NCI-H82 treated with DMSO at 0.1 percent for 48 hours (cell line): ENCODE results near the gene ZNF511.

ENCODE experiments used
- DNase-seq: peaks from one replicate; lab custom pipeline; 2025; ENCODE audit not compliant: unreplicated experiment; lab: John Stamatoyannopoulos, UW

Gene ZNF511

GRCh38 chr10:133274751-133275683 is 33.7 kb upstream of the ZNF511 start:
- no peak for DNase-seq

GRCh38 chr10:133275684-133276092 is 33.0 kb upstream of the ZNF511 start:
- no peak for DNase-seq

DNA sequence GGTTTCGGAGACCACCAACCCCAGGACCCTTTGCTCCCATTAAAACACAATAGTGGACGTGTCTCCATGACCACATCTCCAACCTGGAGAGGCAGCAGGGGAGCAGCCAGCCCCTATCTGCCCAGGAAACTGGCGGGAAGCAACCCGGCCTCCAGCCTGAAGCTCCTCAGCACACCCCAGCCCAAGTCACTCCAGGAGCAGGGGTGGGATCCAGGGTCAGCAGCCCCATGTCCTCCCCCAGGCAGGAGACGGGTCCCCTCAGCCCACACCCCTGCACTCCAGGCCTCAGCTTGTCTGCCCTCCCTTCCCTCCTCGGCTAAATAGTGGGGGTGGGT is 32.6 kb upstream of the ZNF511 start:
- no peak for DNase-seq

GRCh38 chr10:133276435-133277201 is 32.1 kb upstream of the ZNF511 start, which contains the start of gene ADAM8:
Gene ADAM8 (minus strand): TSS chr10:133276868. CDS start chr10:133276817, 51 bp downstream.
- no peak for DNase-seq

- DNase-seq, result no peak
Measured at GRCh38 chr10:133277277-133277992, 31.3 kb upstream of the ZNF511 start.

- no peak for DNase-seq
Measured at GRCh38 chr10:133277993-133278576, 30.6 kb upstream of the ZNF511 start.

DNA sequence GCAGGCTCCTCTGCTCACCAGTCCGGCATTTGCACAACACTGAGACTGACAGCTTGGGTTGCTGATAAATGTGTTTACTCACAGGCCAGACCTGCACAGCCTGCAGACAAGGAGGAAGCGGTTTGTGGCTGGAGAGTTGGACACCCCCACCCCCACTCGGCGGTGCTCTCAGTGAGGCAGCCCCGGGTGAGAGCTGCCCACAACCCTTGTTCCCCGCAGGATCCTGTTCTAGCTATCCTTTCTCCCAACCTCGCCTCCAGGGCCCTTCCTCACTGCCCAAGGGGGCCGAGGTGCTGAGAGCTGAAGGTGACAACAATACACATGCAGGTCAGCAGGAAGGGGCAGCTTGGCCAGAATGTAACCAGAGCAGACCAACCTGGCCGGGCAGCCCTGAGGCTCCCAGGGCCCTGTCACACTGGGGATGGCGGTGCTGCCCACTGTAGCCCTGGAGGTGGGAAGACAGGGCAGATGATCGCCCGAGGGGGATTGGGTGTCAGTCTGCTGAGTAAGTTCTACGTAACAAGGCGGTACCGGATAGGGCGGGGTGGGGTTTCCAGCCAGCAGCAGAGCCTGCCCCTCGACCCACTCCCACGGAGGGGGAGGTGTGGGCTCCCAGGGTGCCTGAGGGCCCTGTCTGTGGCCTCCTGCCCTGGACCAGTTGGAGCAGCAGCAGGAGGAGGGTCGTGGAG is 30.0 kb upstream of the ZNF511 start:
- DNase-seq, result no peak

DNA sequence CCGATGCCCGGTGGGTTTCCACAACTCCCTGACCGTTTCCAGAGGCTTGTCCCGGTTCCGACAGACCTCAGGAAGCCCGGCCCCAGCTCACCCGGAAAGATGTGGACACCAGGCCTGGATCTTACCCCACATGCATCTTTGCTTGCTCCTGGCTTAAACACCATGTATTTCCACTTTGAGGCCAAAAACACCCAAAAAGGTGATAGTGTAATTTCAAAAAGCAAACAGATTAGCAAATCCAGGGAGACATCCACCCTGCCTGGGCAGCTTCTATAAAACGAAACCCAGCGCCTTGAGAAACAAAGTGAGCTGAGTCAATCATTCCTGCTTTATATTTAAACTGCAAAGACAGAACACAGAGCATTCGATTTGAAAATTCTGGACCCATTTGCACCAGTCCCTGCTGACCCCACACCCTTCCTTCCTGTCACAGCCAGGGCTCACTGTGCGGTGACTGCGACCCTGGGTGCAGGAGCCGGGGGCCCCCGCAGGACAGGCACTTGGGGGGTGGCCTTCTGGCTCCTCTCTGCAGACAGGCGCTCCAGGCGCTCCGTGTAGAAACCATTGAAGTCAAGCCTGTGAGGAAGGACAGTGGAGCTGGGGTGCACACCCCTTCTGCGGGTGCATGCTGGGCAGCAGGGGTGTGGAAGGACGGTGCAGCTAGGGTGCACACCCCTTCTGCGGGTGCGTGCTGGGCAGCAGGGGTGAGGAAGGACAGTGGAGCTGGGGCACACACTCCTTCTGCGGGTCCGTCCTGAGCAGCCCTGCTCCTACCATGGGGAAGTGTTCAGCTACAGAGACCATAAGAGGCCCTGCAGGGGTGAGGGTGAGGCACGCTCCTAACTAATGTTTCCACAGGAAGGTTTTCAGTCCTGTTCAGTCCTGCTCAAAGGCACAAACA is 29.1 kb upstream of the ZNF511 start:
- no peak for DNase-seq

DNA sequence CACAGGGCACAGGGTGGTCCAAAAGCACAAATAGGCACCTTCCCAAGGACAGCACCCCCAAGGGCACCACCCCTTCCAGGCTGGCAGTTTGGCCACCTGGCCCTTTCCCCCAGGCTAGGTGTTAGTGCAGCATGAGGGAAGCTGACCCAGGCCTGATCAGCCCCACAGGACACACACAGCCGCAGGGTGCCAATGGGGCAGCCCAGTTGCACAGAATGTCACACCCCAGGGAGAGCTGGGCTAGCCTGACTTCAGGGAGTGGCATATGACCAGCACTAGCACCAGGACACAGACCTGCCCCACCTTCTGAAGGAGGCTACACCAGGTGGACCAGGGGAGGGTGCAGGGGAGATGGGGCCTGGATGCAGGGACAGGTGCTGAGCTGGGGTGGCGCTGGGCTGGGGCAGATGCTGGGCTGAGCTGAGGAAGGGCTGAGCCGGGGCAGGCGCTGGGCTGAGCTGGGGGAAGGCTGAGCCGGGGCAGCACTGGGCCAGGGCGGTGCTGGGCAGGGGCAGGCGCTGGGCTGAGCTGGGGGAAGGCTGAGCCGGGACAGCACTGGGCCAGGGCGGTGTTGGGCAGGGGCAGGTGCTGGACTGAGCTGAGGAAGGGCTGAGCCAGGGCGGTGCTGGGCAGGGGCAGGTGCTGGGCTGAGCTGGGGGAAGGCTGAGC is 28.2 kb upstream of the ZNF511 start:
- DNase-seq, result no peak

DNA sequence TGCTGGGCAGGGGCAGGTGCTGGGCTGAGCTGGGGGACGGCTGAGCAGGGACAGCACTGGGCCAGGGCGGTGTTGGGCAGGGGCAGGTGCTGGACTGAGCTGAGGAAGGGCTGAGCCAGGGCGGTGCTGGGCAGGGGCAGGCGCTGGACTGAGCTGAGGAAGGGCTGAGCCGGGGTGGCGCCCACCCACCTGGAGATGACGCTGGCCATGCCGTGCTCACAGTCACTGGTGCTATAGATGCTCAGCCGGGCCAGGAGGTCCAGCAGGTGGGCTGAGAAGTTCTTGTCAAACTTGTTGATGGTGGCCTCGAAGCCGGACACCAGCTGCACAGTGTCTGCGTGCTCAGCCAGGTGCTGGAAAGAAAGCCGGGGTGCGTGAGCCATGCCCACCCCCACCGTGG is 27.6 kb upstream of the ZNF511 start:
- DNase-seq, result no peak

DNA sequence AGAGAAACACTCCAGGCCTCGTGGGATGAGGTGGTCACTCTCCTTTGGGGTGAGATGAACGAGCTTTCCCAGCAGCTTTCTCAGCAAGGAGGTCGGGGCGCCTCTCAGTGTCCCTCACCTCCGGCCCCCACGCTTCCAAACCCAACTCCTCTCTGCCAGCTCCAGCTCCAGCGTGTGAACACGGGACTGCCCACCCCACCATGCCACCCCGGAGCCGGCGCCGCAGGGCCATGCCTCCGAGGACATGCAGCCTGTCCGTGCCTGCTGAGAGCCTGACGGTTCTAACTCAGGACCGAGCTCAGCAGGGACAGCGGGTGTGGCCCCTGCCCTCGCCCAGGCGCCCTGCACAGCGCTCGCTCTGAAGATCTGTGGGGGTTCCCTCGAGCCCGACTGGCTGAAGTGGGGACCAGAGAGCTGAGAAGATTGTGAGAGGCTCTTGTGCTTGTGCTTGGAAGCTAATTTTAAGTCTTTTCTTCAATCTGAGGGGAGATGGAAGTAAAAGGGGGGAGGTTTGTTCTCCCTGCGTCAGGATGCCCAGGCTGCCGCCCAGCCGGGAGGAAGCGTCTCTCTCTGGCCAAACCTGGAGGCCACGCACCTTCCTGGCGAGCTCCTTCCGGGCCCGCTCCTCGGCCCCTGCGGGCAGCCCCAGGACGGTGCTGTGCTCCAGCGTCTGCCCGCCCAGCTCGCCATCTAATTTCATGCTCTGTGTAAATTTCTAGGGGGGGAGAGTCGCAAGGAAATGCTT is 26.9 kb upstream of the ZNF511 start:
- no peak for DNase-seq

DNA sequence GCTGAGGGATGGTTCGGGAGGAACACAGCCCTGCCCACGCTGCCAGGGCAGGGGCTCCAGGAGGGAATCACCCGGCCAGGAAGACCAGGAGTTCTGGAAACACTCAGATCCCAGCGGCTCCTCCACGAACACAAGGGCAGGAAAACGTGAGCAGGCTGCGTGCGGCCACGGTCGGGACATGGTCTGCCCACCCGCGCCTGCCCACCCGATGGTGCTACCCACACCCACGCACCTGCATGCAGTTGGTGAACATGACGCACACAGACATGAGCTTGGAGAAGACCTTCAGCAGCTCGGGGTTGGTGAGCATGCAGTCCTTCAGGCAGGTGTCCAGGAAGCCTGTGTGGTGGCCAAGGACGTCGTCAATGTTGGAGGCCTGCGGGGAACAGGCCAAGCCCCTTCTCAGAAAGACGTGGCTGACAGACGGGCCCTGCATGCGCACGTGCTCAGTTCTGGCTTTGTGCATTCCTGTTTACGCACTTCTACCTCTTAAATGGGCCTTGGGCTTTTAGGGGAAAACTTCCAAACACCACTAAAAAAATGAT is 25.8 kb upstream of the ZNF511 start:
- no peak for DNase-seq

DNA sequence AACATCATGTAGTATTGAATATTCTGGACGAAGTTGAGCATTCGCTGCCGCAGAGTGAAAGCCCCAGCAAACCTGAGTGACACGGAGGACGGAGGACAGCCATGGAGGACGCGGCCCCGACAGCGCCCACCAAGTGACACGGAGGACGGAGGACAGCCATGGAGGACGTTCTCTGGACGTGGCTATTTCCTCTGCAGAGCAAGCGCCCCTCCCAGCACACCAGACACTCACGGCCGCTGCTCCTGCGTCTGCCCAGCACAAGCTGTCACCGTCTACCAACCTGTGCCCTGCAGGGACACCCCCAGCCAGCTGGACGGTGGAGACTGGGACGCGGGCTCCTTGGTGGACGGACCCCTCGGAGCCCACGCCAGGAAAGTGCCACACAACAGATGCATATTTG is 24.8 kb upstream of the ZNF511 start:
- no peak for DNase-seq

GRCh38 chr10:133285217-133285616 is 23.5 kb upstream of the ZNF511 start:
- DNase-seq, result no peak

DNA sequence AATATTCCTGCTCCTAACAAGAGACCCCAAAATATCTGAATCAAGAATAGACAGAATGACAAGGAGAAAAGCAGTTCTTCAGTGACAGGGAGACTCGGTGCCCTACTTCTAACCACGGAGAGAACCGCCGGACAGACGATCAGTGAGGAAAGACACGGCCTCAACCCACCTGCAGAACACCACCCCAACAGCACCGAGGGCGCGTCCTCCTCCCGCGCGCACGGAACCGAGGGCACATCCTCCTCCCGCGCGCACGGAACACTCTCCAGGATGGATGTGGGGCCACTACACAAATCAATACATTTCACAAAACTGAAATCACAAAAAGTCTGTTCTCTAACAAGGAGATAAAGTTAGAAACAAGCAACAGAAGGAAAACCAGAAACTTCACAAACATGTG is 22.3 kb upstream of the ZNF511 start:
- no peak for DNase-seq

- no peak for DNase-seq
Measured at GRCh38 chr10:133287832-133288500, 20.7 kb upstream of the ZNF511 start.

GRCh38 chr10:133289761-133290160 is 19.0 kb upstream of the ZNF511 start:
- DNase-seq, result no peak
